ENCODE results near the gene GNG10. TPM values are rescaled to one million over a fixed set of nuclear protein-coding genes. Genes with fewer than 3 reads are reported as not detected.
"Not testable (repeated sequence)": the region's sequence is repeated elsewhere in the genome, so short reads cannot be mapped to it uniquely, and the experiment has no call there.

GNG10 gene
- total RNA-seq (2014; rRNA removed; shearing (Covaris generic)), result 27.7 and 30.1 TPM in 2 replicates

DNA sequence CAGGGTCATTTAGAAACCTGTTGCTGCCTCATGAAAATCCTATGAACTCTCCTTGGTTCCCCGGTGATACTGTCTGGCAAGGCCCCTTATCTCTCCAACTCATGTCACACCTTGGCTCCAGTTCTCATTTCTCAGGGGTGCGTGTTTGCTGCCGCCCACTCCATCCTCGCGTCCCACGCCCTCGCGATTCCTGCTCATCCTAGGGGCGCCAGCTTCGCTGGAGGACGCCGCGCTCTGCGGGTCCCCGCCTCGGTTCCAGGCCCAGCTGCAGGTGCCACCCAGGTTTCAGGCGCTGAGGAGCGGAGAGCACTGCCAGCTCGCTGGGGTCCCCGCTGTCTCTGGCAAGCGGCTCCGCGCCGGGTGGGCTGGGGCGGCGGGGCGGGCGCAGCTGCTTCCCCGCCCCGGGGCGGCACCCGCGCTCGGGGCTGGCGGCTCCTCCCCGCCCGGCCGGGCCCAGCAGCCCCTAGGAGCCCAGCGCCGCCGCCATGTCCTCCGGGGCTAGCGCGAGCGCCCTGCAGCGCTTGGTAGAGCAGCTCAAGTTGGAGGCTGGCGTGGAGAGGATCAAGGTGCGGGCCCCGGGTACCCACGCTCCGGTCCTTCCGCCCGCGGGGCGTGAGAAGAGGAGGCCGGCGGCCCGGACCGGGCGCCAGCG is at the start of gene GNG10:
GNG10 (plus strand) TSS at position 456 of the 652 bp plus-strand sequence; CDS start at position 486, 30 bp downstream.
- Histone ChIP-seq H3K4me3 (ENCODE audit: insufficient read depth, low read depth, low read length) (peak within 1 kb of the TSS; percentile 68), H3K27me3 (ENCODE audit: control insufficient read depth, insufficient read depth, low read length) (peaks cover 4% of the 10 kb centered on the region), H3K36me3 (replicated peaks; ENCODE audit: control insufficient read depth, insufficient read depth, low read length) (no peaks in the 10 kb centered on the region; the same call in 1 of the 2 replicates)
- peak; percentile 89 for DNase-seq

DNA sequence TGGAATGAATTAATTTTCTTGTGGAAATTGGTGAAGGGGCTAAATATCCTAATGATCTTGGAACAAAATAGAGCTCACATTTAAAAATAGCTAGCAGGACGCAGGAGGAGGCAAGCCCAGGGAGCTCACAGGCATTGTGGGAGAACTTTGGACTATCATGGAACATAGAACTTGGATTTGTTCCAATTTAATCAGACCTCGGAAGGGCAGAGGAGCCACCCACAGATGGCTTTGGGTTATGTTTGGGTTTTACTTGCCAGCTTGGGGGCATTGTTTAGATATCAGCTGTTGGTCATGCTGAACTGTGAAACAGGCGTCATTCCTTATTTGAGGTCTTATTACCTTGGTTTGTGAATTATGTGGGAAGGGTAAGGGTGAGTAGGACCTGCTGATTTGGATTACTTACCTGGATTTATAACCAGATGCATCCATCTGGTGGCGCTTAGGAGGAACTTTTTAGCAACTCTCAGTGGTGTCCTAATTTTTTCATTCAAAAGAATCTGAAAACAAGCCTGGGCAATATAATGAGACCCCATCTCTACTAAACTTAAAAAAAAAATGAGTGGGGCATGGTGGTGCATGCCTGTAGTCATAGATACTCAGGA is 47.9 kb upstream of the GNG10 start:
- H3K36me3 ChIP-seq (replicated peaks; ENCODE audit: control insufficient read depth, insufficient read depth, low read length), result no peaks in the 10 kb centered on the region
- H3K27me3 ChIP-seq (ENCODE audit: control insufficient read depth, insufficient read depth, low read length), result no peaks in the 10 kb centered on the region
- no peak for DNase-seq
- no peak overlapping the region for H3K4me3 ChIP-seq (ENCODE audit: insufficient read depth, low read depth, low read length)

DNA sequence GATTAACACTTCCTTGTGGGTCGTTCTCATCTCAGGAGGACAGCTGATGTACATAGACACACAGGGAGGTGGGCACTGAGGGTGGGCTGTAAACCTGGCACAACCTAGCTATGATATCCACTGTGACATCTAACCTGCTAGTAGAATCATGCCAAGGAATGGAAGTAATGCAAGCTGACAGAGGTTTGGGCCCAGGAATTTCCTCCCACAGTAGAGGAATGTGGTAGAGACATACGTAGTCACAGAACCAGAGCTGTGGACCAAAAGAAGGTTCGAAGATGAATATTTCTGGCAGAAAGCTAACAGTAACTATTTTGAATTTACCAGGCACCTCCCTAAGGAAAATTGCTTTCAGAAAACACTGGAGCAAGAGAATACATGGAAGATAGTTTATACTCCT is 45.5 kb upstream of the GNG10 start:
- no peak for DNase-seq
- Histone ChIP-seq H3K36me3 (replicated peaks; ENCODE audit: control insufficient read depth, insufficient read depth, low read length) (no peaks in the 10 kb centered on the region), H3K4me3 (ENCODE audit: insufficient read depth, low read depth, low read length) (no peak overlapping the region), H3K27me3 (ENCODE audit: control insufficient read depth, insufficient read depth, low read length) (no peaks in the 10 kb centered on the region)

DNA sequence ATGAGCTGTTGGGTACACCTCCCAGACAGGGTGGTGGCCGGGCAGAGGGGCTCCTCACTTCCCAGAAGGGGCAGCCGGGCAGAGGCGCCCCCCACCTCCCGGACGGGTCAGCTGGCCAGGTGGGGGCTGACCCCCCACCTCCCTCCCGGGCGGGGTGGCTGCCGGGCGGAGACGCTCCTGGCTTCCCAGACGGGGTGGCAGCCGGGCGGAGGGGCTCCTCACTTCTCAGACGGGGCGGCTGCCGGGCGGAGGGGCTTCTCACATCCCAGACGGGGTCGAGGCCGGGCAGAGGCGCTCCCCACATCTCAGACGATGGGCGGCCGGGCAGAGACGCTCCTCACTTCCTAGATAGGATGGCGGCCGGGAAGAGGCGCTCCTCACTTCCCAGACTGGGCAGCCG is 44.1 kb upstream of the GNG10 start:
- H3K4me3 ChIP-seq (ENCODE audit: insufficient read depth, low read depth, low read length); DNase-seq; H3K27me3 ChIP-seq (ENCODE audit: control insufficient read depth, insufficient read depth, low read length); H3K36me3 ChIP-seq (replicated peaks; ENCODE audit: control insufficient read depth, insufficient read depth, low read length): not testable (repeated sequence)

DNA sequence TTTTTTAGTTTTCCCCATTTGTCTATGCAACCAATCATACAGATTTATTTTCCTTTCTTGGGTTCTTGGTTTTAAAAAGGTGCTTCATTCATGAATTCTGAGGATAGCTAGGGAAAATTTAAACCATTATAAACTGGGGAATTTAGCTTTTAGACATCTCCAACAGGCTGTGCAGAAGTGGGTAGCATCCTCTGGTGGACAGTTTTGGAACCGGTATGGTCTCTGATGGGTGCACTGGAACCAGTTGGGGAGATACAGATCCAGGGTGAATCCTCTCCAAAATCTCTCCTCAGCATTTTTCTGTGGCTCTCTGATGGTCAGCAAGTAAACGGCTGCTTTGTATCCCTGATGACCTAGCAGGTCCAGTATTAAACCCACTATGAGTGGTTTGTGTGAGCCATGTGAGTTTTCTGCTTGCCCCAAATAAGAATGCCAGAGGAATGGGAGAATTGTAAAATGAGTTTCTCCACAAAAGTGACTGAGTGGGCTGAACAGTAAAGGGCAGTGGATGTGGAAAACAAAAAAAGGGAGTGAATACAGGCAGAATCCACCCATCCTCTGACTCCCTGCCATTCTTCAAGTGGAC is 39.4 kb upstream of the GNG10 start:
- DNase-seq, result peak; percentile 69
- no peaks in the 10 kb centered on the region for H3K36me3 ChIP-seq (replicated peaks; ENCODE audit: control insufficient read depth, insufficient read depth, low read length)
- no peak overlapping the region for H3K4me3 ChIP-seq (ENCODE audit: insufficient read depth, low read depth, low read length)
- H3K27me3 ChIP-seq (ENCODE audit: control insufficient read depth, insufficient read depth, low read length), result no peaks in the 10 kb centered on the region

DNA sequence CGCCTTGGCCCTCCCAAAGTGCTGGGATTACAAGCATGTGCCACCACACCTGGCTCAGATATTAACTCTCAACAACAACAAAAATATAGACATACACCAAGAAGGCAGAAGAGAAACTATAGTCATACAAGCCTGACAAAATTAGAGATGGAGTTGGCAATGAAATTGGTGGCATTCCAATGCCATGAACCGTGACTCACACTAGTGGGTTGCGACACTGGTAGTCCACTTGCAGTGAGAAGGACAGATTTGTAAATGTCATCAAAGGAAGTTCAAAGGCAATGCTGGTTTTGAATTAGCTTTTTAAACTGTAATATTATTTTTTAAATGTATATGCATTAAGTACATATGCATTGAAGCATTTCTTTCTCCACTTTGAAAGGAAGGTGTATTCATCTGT is 38.8 kb upstream of the GNG10 start:
- no peaks in the 10 kb centered on the region for H3K27me3 ChIP-seq (ENCODE audit: control insufficient read depth, insufficient read depth, low read length)
- DNase-seq, result no peak
- H3K36me3 ChIP-seq (replicated peaks; ENCODE audit: control insufficient read depth, insufficient read depth, low read length), result no peaks in the 10 kb centered on the region
- no peak overlapping the region for H3K4me3 ChIP-seq (ENCODE audit: insufficient read depth, low read depth, low read length)

DNA sequence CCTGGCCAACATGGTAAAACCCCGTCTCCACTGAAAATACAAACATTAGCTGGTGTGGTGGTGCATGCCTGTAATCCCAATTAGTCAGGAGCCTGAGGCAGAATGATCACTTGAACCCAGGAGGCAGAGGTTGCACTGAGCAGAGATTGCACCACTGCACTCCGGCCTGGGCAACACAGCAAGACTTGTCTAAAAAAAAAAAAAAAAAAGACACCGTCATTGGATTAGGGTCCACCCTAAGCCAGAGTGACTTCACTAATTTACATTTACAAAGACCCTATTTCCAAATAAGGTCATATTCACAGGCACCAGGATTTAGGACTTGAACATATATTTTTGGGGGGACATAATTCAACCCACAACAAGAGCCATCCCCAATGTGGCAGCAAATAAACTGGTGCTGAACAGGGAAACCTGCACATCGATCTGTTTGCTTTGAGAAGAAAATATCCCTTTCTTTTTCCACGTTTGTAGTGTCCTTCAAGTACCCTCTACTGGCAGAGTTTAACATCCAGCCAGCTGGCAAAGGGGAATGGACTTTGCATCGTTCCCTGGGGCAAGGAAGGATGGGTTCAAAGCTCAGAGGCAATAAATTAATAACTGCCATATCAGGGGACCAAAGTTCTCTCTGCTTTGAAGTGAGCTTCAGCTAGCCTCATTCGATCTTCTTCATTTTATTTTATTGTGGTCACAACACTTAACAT is 34.0 kb upstream of the GNG10 start:
- no peak for DNase-seq
- Histone ChIP-seq H3K27me3 (ENCODE audit: control insufficient read depth, insufficient read depth, low read length) (no peaks in the 10 kb centered on the region), H3K36me3 (replicated peaks; ENCODE audit: control insufficient read depth, insufficient read depth, low read length) (no peaks in the 10 kb centered on the region), H3K4me3 (ENCODE audit: insufficient read depth, low read depth, low read length) (no peak overlapping the region)

DNA sequence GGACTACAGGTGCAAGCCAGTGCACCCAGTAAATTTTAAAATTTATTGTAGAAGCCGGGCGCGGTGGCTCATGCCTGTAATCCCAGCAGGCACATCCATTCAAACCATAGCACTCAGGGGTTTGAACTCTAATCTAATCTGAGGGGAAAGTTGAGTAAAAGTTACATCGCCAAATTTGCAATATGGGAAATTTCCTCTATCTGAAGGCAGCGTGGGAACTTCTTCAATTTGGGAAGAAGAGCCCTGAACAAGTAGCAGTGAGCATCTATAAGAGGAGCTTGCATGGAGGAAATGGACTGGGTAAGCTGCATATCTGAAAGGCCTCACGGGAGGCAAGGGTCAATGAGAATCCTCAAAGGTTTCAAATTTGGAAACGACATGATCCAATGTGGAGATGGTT is 33.0 kb upstream of the GNG10 start:
- no peaks in the 10 kb centered on the region for H3K36me3 ChIP-seq (replicated peaks; ENCODE audit: control insufficient read depth, insufficient read depth, low read length)
- H3K27me3 ChIP-seq (ENCODE audit: control insufficient read depth, insufficient read depth, low read length), result no peaks in the 10 kb centered on the region
- no peak overlapping the region for H3K4me3 ChIP-seq (ENCODE audit: insufficient read depth, low read depth, low read length)
- DNase-seq, result no peak

DNA sequence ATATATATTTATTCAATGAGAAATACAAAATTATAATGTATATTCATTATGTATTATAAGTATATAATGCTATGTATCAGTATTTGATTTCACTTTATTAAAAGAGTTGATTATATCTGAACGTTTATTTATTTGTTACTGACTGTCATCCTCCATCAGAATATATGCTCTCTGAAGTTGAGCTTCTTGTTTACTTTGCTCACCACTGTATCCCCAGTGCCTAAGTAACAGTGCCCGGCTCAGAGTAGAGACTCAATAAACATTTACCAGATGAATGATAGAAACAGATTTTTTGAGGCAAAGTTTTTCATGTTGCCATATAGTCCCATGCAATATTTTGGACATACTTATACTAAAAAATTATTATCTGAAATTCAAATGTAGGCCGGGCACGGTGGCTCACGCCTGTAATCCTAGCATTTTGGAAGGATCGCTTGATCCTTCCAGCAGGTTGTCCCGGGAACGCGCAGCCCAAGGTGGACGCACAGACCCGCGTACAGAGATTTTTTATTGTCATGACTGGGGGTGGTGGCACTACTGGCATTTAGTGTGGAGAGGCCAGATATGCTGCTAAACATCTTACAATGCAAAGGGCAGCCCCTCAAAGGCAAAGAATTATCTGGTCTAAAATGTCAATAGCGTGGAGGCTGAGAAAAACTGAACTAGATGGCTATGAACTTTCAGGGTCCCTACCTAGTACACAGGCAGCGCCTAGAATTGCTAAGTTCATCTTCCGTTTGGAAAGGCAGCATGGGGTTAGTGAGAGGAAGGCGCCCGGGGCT is 31.0 kb upstream of the GNG10 start:
- Histone ChIP-seq H3K4me3 (ENCODE audit: insufficient read depth, low read depth, low read length) (peak overlapping the region; percentile 99), H3K27me3 (ENCODE audit: control insufficient read depth, insufficient read depth, low read length) (no peaks in the 10 kb centered on the region), H3K36me3 (replicated peaks; ENCODE audit: control insufficient read depth, insufficient read depth, low read length) (no peaks in the 10 kb centered on the region; the same call in 1 of the 2 replicates)
- no peak for DNase-seq

DNA sequence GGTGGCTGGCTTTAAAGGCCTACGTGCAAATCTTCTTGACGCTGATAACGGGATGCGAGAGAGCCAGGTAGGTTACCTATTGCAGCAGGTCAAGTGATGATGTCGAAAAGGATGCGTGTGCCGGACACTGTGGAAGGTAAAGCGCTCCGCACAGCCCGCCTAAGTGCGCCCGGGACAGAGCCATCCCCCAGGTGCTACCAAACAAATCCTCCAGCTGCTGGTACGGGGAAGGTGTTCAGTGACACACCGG is 30.5 kb upstream of the GNG10 start:
- Histone ChIP-seq H3K27me3 (ENCODE audit: control insufficient read depth, insufficient read depth, low read length) (no peaks in the 10 kb centered on the region), H3K4me3 (ENCODE audit: insufficient read depth, low read depth, low read length) (peak overlapping the region; percentile 99), H3K36me3 (replicated peaks; ENCODE audit: control insufficient read depth, insufficient read depth, low read length) (no peaks in the 10 kb centered on the region; the same call in 1 of the 2 replicates)
- no peak for DNase-seq

DNA sequence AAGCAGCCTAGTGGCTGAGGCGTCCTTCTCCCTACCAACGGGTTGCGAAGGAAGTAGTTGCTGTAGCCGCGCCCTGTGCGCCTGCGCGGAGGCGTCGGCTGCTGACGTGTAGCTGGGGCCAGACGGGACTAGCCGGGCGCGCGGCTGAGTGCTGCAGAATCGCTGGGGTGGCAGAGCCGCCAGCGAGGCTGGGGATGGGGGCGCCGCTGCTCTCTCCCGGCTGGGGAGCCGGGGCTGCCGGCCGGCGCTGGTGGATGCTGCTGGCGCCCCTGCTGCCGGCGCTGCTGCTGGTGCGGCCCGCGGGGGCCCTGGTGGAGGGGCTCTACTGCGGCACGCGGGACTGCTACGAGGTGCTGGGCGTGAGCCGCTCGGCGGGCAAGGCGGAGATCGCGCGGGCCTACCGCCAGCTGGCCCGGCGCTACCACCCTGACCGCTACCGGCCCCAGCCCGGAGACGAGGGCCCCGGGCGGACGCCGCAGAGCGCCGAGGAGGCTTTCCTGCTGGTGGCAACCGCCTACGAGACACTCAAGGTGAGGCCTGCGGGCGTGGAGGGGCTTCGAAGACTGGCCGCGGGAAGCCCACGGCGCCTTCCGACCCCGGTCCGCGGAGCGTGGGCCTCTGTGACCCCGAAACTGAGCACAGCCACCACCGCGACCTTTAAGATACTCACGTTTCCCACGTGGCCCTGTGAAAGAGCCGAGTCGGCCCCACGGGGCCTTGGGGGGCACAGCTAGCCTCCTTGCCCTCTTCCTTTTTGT is 30.0 kb upstream of the GNG10 start, which contains the start of gene DNAJC25:
DNAJC25 (plus strand) TSS at position 121 of the 758 bp plus-strand sequence; CDS start at position 195, 74 bp downstream.
- DNase-seq, result peak; percentile 99
- H3K4me3 ChIP-seq (ENCODE audit: insufficient read depth, low read depth, low read length), result peak within 1 kb of the TSS; percentile 99
- H3K36me3 ChIP-seq (replicated peaks; ENCODE audit: control insufficient read depth, insufficient read depth, low read length), result no peaks in the 10 kb centered on the region; the same call in 1 of the 2 replicates
- H3K27me3 ChIP-seq (ENCODE audit: control insufficient read depth, insufficient read depth, low read length), result no peaks in the 10 kb centered on the region

DNA sequence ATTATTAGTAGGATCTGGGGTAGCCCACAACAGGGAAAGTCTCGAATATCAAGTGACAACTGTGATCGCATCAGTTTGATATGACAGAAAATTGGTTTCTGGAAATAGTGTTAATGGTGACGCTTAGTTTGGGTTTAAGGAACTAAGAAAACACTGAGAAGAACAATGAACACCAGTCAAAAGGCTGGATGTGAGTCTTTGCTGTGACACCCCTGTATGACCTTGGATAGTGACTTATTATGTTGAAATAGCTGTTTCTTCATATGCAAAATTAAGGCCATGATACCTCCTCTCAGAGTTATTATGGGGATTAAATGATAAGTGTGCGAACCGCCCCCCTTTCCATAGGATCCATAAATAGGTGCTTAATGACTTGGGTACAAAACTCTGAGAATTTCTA is 29.3 kb upstream of the GNG10 start:
- Histone ChIP-seq H3K4me3 (ENCODE audit: insufficient read depth, low read depth, low read length) (peak overlapping the region; percentile 99), H3K36me3 (replicated peaks; ENCODE audit: control insufficient read depth, insufficient read depth, low read length) (no peaks in the 10 kb centered on the region; the same call in 1 of the 2 replicates), H3K27me3 (ENCODE audit: control insufficient read depth, insufficient read depth, low read length) (no peaks in the 10 kb centered on the region)
- DNase-seq, result no peak

DNA sequence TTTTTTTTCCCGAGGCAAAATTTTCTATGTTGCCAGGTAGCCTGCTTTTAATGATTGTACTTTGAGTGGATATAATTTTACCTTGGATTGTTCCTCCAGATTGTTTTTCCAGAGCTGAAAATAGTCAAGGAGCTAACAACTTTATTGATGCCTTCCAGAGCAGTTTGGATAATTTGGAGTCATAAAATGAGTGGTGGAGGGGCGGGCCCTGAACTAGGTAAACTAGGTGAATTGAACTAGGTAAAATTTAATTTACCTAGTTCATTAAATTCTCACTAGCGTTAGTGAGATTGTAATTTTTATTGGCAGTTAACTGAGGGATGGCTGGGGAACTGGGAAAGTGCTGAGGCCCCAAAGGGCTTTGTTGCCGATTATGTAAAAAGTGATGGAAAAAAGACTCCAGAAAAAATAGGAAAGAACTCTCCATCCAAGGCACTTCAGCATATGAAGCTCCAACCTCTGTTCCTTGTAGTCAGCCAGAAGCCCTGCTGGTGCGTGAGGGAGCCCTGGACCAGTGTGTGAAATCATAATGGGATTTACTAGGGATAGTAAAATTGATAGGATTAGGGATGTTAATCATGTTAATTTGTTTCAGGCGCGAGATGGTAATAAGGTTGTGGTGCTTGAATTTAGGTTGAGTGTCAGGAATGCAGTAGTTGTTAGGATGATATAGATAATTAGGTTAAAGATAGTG is 28.6 kb upstream of the GNG10 start:
- Histone ChIP-seq H3K4me3 (ENCODE audit: insufficient read depth, low read depth, low read length) (no peak overlapping the region), H3K27me3 (ENCODE audit: control insufficient read depth, insufficient read depth, low read length) (no peaks in the 10 kb centered on the region), H3K36me3 (replicated peaks; ENCODE audit: control insufficient read depth, insufficient read depth, low read length) (no peaks in the 10 kb centered on the region; the same call in 1 of the 2 replicates)
- DNase-seq, result no peak

Data from H7 (cell line).